ENCODE results near the gene PDE3A. TPM values are rescaled to one million over a fixed set of nuclear protein-coding genes. Genes with fewer than 3 reads are reported as not detected.

The PDE3A gene
- total RNA-seq, 2 experiments from 2014 or later, result not detected

- no peak for DNase-seq (ENCODE audit: low spot score)
- Histone ChIP-seq H3K4me2 (ENCODE audit: low read length) (no peak overlapping the region), H3K27ac (ENCODE audit: low read depth, low read length, poor library complexity, severe bottlenecking) (no peak overlapping the region), H3K79me2 (ENCODE audit: insufficient read depth, low read depth, low read length) (no peaks in the 10 kb centered on the region), H3K36me3 (ENCODE audit: insufficient read depth, low read length) (no peaks in the 10 kb centered on the region), H2AFZ (ENCODE audit: low read length) (no peak overlapping the region), H3K4me3 (ENCODE audit: low read depth, low read length, poor library complexity, severe bottlenecking) (no peak overlapping the region), H3K9me3 (ENCODE audit: low read length) (no peaks in the 10 kb centered on the region), H3K4me1 (ENCODE audit: insufficient read depth, low read length, poor library complexity, severe bottlenecking) (no peaks in the 10 kb centered on the region), H4K20me1 (ENCODE audit: insufficient read depth, low read length) (no peaks in the 10 kb centered on the region), H3K9me2 (ENCODE audit: insufficient read depth, low read length) (no peaks in the 10 kb centered on the region)
- intact Hi-C loops (cut with micrococcal nuclease; ENCODE audit: unreplicated experiment), result no loop called here
- TF ChIP-seq EZH2phosphoT487 (IDR thresholded peaks at IDR 0.05; ENCODE audit: borderline replicate concordance, low read depth, low read length), result no peak
- no peak for TF ChIP-seq CTCF (conservative IDR thresholded peaks at IDR 0.05; ENCODE audit: low read length)
- ChIA-PET POLR2A (interaction anchor here (1.2 kb wide), 1 partner anchor 10 kb away, joined by 5 read pairs; no protein-coding TSS in a partner anchor), CTCF (ENCODE audit: unreplicated experiment) (no interaction called here)
- BruUV-seq (replicated peaks), result no TSS peak
Measured at GRCh38 chr12:20390846-20391245, 22.5 kb downstream of the PDE3A start.

- Histone ChIP-seq H3K9me2 (ENCODE audit: insufficient read depth, low read length) (no peaks in the 10 kb centered on the region), H3K79me2 (ENCODE audit: insufficient read depth, low read depth, low read length) (no peaks in the 10 kb centered on the region), H3K4me1 (ENCODE audit: insufficient read depth, low read length, poor library complexity, severe bottlenecking) (no peaks in the 10 kb centered on the region), H3K4me2 (ENCODE audit: low read length) (no peak overlapping the region), H4K20me1 (ENCODE audit: insufficient read depth, low read length) (no peaks in the 10 kb centered on the region), H2AFZ (ENCODE audit: low read length) (no peak overlapping the region), H3K4me3 (ENCODE audit: low read depth, low read length, poor library complexity, severe bottlenecking) (no peak overlapping the region), H3K36me3 (ENCODE audit: insufficient read depth, low read length) (no peaks in the 10 kb centered on the region), H3K27ac (ENCODE audit: low read depth, low read length, poor library complexity, severe bottlenecking) (no peak overlapping the region), H3K9me3 (ENCODE audit: low read length) (no peaks in the 10 kb centered on the region)
- intact Hi-C loops (cut with micrococcal nuclease; ENCODE audit: unreplicated experiment), result no loop called here
- no TSS peak for BruUV-seq (replicated peaks)
- ChIA-PET POLR2A (interaction anchor here (1.2 to 1.4 kb wide), 2 partner anchors 11 to 171 kb away, joined by 3 to 5 read pairs; no protein-coding TSS in a partner anchor), CTCF (ENCODE audit: unreplicated experiment) (no interaction called here)
- TF ChIP-seq CTCF (conservative IDR thresholded peaks at IDR 0.05; ENCODE audit: low read length) (no peak), EZH2phosphoT487 (IDR thresholded peaks at IDR 0.05; ENCODE audit: borderline replicate concordance, low read depth, low read length) (no peak)
- DNase-seq (ENCODE audit: low spot score), result no peak
Measured at GRCh38 chr12:20392339-20392738, 24.0 kb downstream of the PDE3A start.

- POLR2A ChIA-PET, result no interaction called here
- Histone ChIP-seq H3K79me2 (ENCODE audit: insufficient read depth, low read depth, low read length) (no peaks in the 10 kb centered on the region), H3K27ac (ENCODE audit: low read depth, low read length, poor library complexity, severe bottlenecking) (no peak overlapping the region), H3K36me3 (ENCODE audit: insufficient read depth, low read length) (no peaks in the 10 kb centered on the region), H3K4me2 (ENCODE audit: low read length) (no peak overlapping the region), H3K4me1 (ENCODE audit: insufficient read depth, low read length, poor library complexity, severe bottlenecking) (no peaks in the 10 kb centered on the region), H4K20me1 (ENCODE audit: insufficient read depth, low read length) (no peaks in the 10 kb centered on the region), H3K9me2 (ENCODE audit: insufficient read depth, low read length) (no peaks in the 10 kb centered on the region), H2AFZ (ENCODE audit: low read length) (no peak overlapping the region), H3K9me3 (ENCODE audit: low read length) (no peaks in the 10 kb centered on the region), H3K4me3 (ENCODE audit: low read depth, low read length, poor library complexity, severe bottlenecking) (no peak overlapping the region)
- DNase-seq (ENCODE audit: low spot score), result no peak
- intact Hi-C loops (cut with micrococcal nuclease; ENCODE audit: unreplicated experiment), result no loop called here
- CTCF ChIA-PET (ENCODE audit: unreplicated experiment), result no interaction called here
- TF ChIP-seq EZH2phosphoT487 (IDR thresholded peaks at IDR 0.05; ENCODE audit: borderline replicate concordance, low read depth, low read length), result no peak
- no peak for TF ChIP-seq CTCF (conservative IDR thresholded peaks at IDR 0.05; ENCODE audit: low read length)
- BruUV-seq (replicated peaks), result no TSS peak
Measured at GRCh38 chr12:20393707-20394106, 25.4 kb downstream of the PDE3A start.
